Subcutaneous adipose tissue (tissue), 4 donors: ENCODE data around the gene IFT74. TPM values are rescaled to one million over a fixed set of nuclear protein-coding genes. Genes with fewer than 3 reads are reported as not detected.

Source experiments
- total RNA-seq, 4 donors: library from RNA; depleted of rRNA; stranded (reverse); fragments of >200 nt; gene quantifications; one replicate each; pipeline ENCODE4 v1.1.0, GENCODE V29; 2016
- TF ChIP-seq, protein P1 (sequence below): fragments of 450-650 bp; IDR thresholded peaks from one replicate; pipeline ENCODE4 v1.5.1; 2016; ENCODE audit warnings: low read depth, mild to moderate bottlenecking, control low read depth, antibody characterized with exemption, moderate library complexity

IFT74 gene
- total RNA-seq, 4 donors from 2014 or later = 13.2 to 15.0 (median 13.9) TPM

DNA sequence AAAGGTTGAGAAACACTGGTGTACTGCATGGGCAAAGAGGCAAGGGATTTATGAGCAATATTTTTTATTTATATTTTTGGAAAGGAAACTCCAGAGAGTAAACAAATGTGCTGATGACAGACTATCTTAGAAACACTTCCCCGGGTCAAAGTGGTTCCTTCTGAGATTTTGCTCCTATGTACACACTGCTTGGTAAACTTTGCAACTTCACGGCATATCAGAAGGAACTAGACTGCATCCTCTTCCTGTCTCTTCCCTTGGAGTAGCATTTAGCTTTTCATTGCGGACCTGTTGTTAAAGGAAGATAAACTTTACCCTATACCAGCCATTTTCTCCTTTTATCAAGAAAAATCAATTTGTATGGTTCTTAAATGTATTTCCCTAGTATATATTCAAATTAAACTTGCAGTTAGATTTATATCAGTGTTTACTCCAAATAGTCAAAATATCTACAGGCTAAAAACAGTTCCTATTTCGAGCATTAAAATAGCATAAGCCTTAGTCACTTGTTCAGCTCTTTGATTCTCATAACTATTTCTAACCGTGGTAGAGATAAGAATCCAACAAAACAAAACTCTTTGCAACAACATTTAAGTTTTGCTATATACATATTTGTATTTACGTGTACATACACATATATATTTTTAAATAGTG, 97.3 kb downstream of the IFT74 start:
- TF ChIP-seq, protein P1, sequence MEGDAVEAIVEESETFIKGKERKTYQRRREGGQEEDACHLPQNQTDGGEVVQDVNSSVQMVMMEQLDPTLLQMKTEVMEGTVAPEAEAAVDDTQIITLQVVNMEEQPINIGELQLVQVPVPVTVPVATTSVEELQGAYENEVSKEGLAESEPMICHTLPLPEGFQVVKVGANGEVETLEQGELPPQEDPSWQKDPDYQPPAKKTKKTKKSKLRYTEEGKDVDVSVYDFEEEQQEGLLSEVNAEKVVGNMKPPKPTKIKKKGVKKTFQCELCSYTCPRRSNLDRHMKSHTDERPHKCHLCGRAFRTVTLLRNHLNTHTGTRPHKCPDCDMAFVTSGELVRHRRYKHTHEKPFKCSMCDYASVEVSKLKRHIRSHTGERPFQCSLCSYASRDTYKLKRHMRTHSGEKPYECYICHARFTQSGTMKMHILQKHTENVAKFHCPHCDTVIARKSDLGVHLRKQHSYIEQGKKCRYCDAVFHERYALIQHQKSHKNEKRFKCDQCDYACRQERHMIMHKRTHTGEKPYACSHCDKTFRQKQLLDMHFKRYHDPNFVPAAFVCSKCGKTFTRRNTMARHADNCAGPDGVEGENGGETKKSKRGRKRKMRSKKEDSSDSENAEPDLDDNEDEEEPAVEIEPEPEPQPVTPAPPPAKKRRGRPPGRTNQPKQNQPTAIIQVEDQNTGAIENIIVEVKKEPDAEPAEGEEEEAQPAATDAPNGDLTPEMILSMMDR = no peak

DNA sequence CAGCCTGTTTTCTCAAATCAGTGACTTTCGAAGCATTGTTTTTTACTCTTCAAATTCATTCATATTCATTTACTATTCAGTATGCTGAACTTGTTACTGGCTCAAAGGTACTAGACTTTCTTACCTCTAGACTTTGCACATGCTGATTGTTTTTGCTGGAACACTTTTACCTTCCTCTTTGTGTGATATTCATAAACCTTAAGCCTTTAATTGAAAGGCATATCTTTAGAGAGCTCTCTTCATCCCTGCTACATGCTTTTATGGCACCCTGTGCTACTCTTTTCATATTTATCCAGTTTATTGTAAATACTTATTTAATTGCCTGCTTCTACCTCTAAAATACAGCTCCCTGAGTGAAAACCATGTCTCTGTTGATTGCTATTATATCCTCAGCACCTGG, 97.9 kb downstream of the IFT74 start:
- TF ChIP-seq, protein P1 = no peak

DNA sequence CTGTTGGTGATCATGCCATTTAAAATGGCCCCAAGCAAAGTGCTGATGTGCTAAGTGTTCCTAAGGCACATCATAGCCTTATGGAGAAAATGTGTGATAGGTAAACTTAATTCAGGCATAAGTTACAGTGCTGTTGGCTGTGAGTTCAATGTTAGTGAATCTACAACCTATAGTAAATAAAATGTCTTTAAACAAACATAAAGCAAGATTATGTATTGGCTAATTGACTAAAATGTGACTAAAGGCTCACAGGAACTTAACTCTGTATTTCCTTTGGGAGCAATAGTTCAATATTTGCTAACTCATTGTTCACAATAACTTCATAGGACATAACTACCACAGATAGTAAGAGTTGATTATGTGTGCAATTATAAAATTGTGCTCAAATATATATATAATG, 98.6 kb downstream of the IFT74 start:
- TF ChIP-seq, protein P1 = no peak

DNA sequence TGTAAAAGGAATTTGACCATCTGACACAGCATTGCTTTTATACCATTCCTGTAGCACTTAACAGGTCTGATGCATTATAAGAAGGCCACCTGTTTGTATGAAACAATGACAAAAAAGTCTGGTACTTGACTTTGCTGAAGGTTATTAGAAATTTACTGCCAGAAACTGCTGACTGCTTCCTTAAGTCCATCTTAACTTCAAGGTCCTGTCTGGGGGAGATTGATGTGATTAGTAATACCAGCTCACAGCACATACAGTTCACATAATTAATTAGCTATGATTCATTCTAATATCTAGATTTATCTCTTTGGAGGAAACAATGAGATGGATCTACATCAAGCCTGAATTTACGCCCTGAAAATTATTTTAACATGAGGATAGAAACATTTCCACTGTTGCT, 103.2 kb downstream of the IFT74 start:
- TF ChIP-seq, protein P1 = no peak

DNA sequence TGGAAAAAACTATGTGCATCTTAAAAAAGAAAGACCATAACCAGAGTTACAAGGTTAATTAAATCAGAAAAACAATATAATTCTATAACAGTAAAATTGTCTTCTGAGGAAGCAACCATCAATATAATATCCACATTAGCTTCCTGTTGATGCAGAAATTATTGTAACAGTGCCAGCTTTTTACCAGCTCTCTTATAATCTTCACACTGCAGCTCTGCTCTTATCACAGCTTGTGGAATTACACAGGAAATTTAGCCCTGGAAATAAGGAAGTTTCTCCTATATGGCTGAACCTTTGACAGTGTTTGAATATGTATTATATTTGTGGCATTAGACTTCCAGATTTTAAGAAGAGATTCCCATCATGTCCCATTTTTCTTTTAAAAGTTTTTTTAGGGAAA, 103.7 kb downstream of the IFT74 start:
- TF ChIP-seq, protein P1 = no peak

DNA sequence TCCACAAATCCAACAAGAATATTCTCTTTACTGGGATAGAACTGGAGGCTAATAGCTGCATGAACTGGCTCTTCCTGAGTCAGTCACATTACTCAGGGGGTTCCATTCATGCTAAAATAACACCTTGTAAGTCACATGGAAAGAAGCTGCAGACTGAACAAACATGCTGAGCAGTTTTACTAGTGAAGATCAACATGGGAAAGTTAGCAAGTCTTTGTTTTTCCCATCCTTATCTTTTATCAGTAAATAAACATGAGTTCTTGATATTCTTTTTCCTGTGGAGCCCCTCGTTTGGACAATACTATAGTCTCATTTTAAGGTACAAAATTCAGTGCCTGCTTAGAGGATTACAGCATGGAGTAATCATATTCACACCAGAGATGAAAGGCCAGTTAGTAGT, 109.1 kb downstream of the IFT74 start:
- TF ChIP-seq, protein P1 = no peak

DNA sequence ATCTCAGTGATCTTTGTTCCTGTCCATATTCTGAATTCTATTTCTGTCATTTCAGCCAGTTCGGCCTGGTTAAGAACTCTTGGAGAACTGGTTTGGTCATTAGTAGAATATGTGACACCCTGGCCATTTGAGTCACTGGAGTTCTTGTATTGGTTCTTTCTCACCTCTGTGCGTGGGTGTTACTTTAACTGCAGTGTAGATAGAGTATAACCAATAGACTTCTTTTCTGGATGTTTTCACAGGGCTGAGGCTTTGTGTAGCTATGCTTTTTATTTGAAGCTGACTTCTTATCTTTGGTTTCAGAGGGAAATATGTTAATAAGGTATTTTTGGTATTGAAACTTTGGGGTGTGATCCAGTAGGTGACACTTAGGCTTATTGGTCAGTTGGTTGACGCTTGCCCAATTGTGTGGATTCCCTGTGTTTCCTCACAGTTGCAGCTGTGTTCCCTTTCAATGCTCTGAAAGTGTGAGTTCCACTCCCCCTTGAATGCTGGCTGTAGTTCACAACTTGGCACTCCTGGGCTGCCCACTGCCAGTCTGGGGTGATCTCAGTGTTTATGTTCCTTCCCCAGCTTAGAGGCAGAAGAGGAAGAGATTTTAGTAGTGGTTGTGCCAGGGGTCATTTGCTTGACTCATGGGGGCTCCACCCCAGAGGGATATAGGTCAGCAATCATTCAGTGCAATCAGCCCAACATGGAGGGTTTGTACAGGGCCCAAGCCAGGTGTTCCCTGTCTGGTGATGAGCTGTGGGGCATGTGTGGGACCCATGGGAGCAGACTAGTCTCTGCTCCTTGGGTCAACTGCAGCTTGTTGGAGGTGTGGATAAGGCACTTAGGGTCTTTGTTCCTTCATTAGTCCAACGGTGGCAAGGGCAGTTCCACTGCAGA, 117.9 kb downstream of the IFT74 start:
- TF ChIP-seq, protein P1 = no peak
